A673 (cell line): ENCODE data around the gene SCAMP5. TPM values are rescaled to one million over a fixed set of nuclear protein-coding genes. Genes with fewer than 3 reads are reported as not detected.

Experiments
- BruUV-seq: library from RNA; stranded (reverse); fragments of 400-500 nt; replicated peaks from 2 replicates; lab custom pipeline; 2021; lab: Mats Ljungman, UMichigan
- CTCF ChIA-PET: fragments of 300-600 bp; sonication (Branson Sonifier 250); formaldehyde crosslinking; loops from one replicate; lab custom pipeline; 2022; ENCODE audit warnings: antibody characterized with exemption; lab: Charles Lee
- POLR2A ChIA-PET: fragments of 300-600 bp; sonication (Branson Sonifier 250); formaldehyde crosslinking; loops from one replicate; lab custom pipeline; 2022; ENCODE audit warnings: antibody characterized with exemption; ENCODE audit not compliant: low non-redundant PET; lab: Charles Lee
- DNase-seq: peaks from one replicate; pipeline ENCODE4 v3.0.0-alpha.2; 2015; ENCODE audit warnings: low spot score
- H3K27ac ChIP-seq: fragments of 200-600 bp; sonication (generic); 2 replicates; pipeline ENCODE4 v1.5.1; 2016; ENCODE audit warnings: mixed run types, low read depth, mild to moderate bottlenecking, mixed read lengths, antibody characterized with exemption, low read length; ENCODE audit not compliant: poor library complexity, severe bottlenecking
- H3K27me3 ChIP-seq: fragments of 200-600 bp; sonication (generic); replicated peaks from 2 replicates; pipeline ENCODE4 v1.6.1; 2017; ENCODE audit warnings: mixed run types, low read depth, mild to moderate bottlenecking, mixed read lengths, antibody characterized with exemption, low read length; ENCODE audit not compliant: insufficient read depth, poor library complexity
- H3K36me3 ChIP-seq: fragments of 200-600 bp; sonication (generic); 2 replicates; pipeline ENCODE4 v1.6.1; 2016; ENCODE audit warnings: mixed run types, mild to moderate bottlenecking, mixed read lengths, antibody characterized with exemption, low read length; ENCODE audit not compliant: insufficient read depth, poor library complexity, severe bottlenecking
- H3K4me1 ChIP-seq: fragments of 200-600 bp; sonication (generic); 2 replicates; pipeline ENCODE4 v1.6.1; 2017; ENCODE audit warnings: mixed run types, mild to moderate bottlenecking, mixed read lengths, antibody characterized with exemption, low read length; ENCODE audit not compliant: insufficient read depth, poor library complexity, severe bottlenecking
- H3K4me3 ChIP-seq: fragments of 200-600 bp; sonication (generic); 2 replicates; pipeline ENCODE4 v1.5.1; 2016; ENCODE audit warnings: low read depth, mixed run types, mild to moderate bottlenecking, mixed read lengths, low read length; ENCODE audit not compliant: poor library complexity, severe bottlenecking
- H3K9me3 ChIP-seq: fragments of 200-600 bp; sonication (generic); 2 replicates; pipeline ENCODE4 v1.6.1; 2016; ENCODE audit warnings: mixed run types, low read depth, mild to moderate bottlenecking, mixed read lengths, antibody characterized with exemption, low read length; ENCODE audit not compliant: poor library complexity, severe bottlenecking
- CTCF ChIP-seq: fragments of 300-800, 200-600 bp; sonication (generic); conservative IDR thresholded peaks from 2 replicates; pipeline ENCODE4 v1.5.1; 2017; ENCODE audit warnings: low read depth, mild to moderate bottlenecking, antibody characterized with exemption, low read length, moderate library complexity, mixed read lengths
- EZH2 ChIP-seq: fragments of 200-600 bp; sonication (generic); IDR thresholded peaks from 2 replicates; pipeline ENCODE4 v1.6.1; 2017; ENCODE audit warnings: borderline replicate concordance, low read depth, mild to moderate bottlenecking, mixed read lengths, antibody characterized with exemption, low read length; ENCODE audit not compliant: poor library complexity, severe bottlenecking
- intact Hi-C: fragments of 100-400 bp; cut with micrococcal nuclease; formaldehyde crosslinking; loops from one replicate; pipeline ENCODE4 v1.10.0; 2022; ENCODE audit not compliant: unreplicated experiment
- total RNA-seq: library from RNA; stranded (reverse); gene quantifications from 2 replicates; pipeline ENCODE4 v1.2.3, GENCODE V29; 2021

Gene SCAMP5
- total RNA-seq, 1 experiment from 2014 or later = 3.8 TPM

DNA sequence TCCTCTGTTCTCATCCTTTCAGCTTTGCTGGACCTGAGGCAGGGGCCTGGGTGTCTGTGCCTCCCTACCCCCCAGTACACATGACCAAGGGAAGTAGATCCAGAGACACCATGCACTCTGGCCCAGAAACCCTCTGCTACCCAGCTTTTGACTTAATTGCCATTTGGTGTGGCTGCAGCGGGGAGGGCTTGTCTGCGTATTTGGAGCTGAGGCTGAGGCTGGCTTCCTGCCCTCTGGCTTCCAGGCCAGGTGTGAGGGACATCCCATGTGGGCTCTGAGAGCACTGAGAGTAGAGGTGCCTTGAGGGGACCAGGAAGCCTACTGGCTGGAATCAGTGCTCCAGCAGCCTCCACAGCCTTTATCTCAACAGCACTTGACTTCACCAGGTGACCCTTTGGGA lies 54.9 kb downstream of the SCAMP5 start:
- CTCF ChIA-PET = no interaction called here
- BruUV-seq = no TSS peak
- H3K4me3 ChIP-seq = no peak overlapping the region

GRCh38 chr15:75051191-75051608 lies 55.8 kb downstream of the SCAMP5 start:
- POLR2A ChIA-PET = no interaction called here

More for the DNA sequence above, 54.9 kb downstream of the SCAMP5 start:
- POLR2A ChIA-PET = no interaction called here
- H3K9me3 ChIP-seq = no peaks in the 10 kb centered on the region
- H3K36me3 ChIP-seq = no peaks in the 10 kb centered on the region
- no peaks in the 10 kb centered on the region for H3K27me3 ChIP-seq
- H3K27ac ChIP-seq = no peak overlapping the region
- H3K4me1 ChIP-seq = peaks cover 20% of the 10 kb centered on the region
- intact Hi-C loops = no loop called here
- TF ChIP-seq CTCF (no peak), EZH2 (no peak)
- no peak for DNase-seq

DNA sequence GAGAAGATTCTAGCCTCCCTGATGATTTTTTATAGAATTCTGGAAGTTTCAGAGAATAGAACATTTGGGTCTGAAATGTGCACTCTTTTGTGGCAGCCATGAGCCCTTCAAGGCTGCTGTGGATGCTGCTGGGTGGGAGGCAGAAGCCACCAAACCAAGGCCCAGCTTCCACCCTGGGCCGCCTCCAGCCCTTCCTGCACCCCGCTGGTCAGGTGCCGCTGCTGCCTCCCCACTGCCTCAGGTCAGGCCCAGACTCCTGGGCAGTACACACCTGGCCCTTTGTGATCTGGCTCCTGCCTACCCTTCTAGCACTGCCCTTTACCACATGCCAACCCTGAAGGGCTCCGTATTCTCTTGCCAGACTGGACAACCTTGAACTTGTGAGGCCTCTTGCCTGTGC lies 56.3 kb downstream of the SCAMP5 start:
- ChIA-PET POLR2A (no interaction called here), CTCF (no interaction called here)
- Histone ChIP-seq H3K27me3 (no peaks in the 10 kb centered on the region), H3K36me3 (no peaks in the 10 kb centered on the region), H3K4me1 (peaks cover 19% of the 10 kb centered on the region), H3K9me3 (no peaks in the 10 kb centered on the region), H3K4me3 (no peak overlapping the region), H3K27ac (no peak overlapping the region)
- TF ChIP-seq EZH2 = no peak
- TF ChIP-seq CTCF = no peak
- no peak for DNase-seq
- intact Hi-C loops = no loop called here
- no TSS peak for BruUV-seq

More at GRCh38 chr15:75051191-75051608, 55.8 kb downstream of the SCAMP5 start:
- TF ChIP-seq EZH2 (no peak), CTCF (no peak)
- no peak for DNase-seq
- CTCF ChIA-PET = no interaction called here
- Histone ChIP-seq H3K27me3 (no peaks in the 10 kb centered on the region), H3K4me3 (no peak overlapping the region), H3K36me3 (no peaks in the 10 kb centered on the region), H3K9me3 (no peaks in the 10 kb centered on the region), H3K4me1 (peaks cover 20% of the 10 kb centered on the region), H3K27ac (no peak overlapping the region)
- intact Hi-C loops = no loop called here
- no TSS peak for BruUV-seq
